Lower leg skin (tissue), 4 donors: ENCODE data around the gene RER1. TPM values are rescaled to one million over a fixed set of nuclear protein-coding genes. Genes with fewer than 3 reads are reported as not detected.
"Not testable (repeated sequence)": the region's sequence is repeated elsewhere in the genome, so short reads cannot be mapped to it uniquely, and the experiment has no call there.

Experiments
- DNase-seq, 2 donors: peaks; one replicate each; pipeline ENCODE4 v3.0.0-alpha.2; 2019; ENCODE audit warnings: low spot score in 2 of 2
- H3K4me3 ChIP-seq: fragments of 200-600 bp; sonication (generic); 2 replicates; pipeline ENCODE4 v1.5.1; 2017; ENCODE audit warnings: mild to moderate bottlenecking, low read depth; ENCODE audit not compliant: poor library complexity, severe bottlenecking
- POLR2A ChIP-seq, 2 donors: fragments of 450-650 bp; IDR thresholded peaks; one replicate each; pipeline ENCODE4 v1.6.1; 2016 to 2017; ENCODE audit warnings: antibody characterized with exemption in 2 of 2, mild to moderate bottlenecking in 1 of 2, moderate library complexity in 1 of 2
- WGBS, 2 donors: methylation state at CpG; one replicate each; pipeline ENCODE4 v1.1.5; 2018; 5-methylcytosine and 5-hydroxymethylcytosine counted together
- intact Hi-C: fragments of 100-400 bp; cut with DNase I; formaldehyde crosslinking; loops from one replicate; pipeline ENCODE4 v1.15.0; 2023; ENCODE audit warnings: low total_unique reads
- total RNA-seq, 4 donors: library from RNA; depleted of rRNA; stranded (reverse); fragments of >200 nt; gene quantifications; one replicate each; pipeline ENCODE4 v1.1.0, GENCODE V29; 2016
- TF ChIP-seq, protein P1 (sequence below), 3 donors: fragments of 450-650 bp; IDR thresholded peaks; one replicate each; pipeline ENCODE4 v1.5.1; 2016; ENCODE audit warnings: antibody characterized with exemption in 3 of 3, mild to moderate bottlenecking in 3 of 3, moderate library complexity in 2 of 3

RER1 gene
- total RNA-seq, 4 donors from 2014 or later = 67.4 to 114 (median 70.7) TPM

DNA sequence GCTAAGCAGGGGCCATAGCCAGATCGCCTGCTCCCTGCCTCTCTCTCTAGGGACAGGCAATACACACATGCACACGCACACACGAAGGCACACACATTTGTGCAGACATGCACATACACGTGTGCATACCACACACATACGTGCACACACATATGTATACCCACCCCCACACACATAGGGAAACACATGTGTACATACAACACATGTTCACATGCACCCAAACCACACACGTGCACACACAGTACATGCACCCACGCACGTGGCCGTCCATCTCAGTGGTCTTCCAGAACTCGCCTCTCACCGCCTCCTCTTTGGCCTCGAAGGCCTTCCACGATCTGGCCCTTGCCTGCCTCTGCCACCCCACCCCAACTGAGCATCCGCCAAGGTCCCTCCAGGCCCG, 46.0 kb downstream of the RER1 start:
- WGBS, 2 donors = 67 to 77% methylated on average over 15 of the region's 15 CpGs
- no peak for TF ChIP-seq POLR2A (IDR thresholded peaks at IDR 0.05)
- TF ChIP-seq, protein P1, sequence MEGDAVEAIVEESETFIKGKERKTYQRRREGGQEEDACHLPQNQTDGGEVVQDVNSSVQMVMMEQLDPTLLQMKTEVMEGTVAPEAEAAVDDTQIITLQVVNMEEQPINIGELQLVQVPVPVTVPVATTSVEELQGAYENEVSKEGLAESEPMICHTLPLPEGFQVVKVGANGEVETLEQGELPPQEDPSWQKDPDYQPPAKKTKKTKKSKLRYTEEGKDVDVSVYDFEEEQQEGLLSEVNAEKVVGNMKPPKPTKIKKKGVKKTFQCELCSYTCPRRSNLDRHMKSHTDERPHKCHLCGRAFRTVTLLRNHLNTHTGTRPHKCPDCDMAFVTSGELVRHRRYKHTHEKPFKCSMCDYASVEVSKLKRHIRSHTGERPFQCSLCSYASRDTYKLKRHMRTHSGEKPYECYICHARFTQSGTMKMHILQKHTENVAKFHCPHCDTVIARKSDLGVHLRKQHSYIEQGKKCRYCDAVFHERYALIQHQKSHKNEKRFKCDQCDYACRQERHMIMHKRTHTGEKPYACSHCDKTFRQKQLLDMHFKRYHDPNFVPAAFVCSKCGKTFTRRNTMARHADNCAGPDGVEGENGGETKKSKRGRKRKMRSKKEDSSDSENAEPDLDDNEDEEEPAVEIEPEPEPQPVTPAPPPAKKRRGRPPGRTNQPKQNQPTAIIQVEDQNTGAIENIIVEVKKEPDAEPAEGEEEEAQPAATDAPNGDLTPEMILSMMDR (IDR thresholded peaks at IDR 0.05) = no peak
- no peak for DNase-seq
- H3K4me3 ChIP-seq = no peak overlapping the region
- intact Hi-C loops = no loop called here

DNA sequence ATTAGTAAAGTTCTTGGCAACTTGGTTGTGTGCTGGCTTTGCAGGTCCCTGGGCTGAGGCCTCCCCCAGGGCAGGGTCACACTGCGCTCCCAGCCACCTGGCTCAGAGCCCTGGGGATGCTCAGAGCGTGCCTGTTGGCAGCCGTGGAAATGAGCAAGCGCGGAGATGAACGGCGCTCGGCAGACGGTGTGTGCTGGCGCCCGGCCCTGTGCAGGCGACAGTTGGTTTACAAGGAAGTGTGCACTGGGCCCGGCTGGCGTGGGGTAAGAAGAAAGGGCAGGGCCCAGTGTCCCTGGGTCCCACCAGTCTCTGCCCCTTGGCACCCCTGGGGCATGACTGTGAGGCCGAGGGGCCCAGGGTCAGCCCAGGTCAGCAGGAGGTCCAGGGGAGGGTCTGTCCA, 46.4 kb downstream of the RER1 start:
- TF ChIP-seq, protein P1 (IDR thresholded peaks at IDR 0.05) = no peak
- TF ChIP-seq POLR2A (IDR thresholded peaks at IDR 0.05) = no peak
- WGBS, 2 donors = 27 to 46% methylated on average over 10 to 14 of the region's 15 CpGs
- no peak for DNase-seq
- no peak overlapping the region for H3K4me3 ChIP-seq
- intact Hi-C loops = no loop called here

DNA sequence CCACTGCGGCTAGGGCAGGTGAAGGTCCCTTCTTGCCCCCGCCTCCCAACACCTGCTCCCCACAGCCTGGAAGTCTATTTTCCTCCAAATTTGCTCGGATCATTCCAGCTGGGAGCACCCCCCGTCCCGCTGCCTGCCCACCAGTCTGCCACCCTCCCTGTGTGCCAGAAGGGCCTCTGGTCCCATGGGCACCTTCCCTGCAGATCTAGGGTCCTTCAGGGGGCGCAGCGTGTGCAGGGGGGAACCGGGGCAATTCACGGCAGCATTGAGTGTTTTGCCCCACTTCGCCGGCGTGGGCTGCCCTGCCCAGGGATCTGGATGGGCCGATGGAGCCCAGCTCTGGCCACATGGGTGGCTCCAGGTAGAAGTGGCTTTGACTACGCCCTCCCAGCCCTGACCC, 47.0 kb downstream of the RER1 start:
- H3K4me3 ChIP-seq = no peak overlapping the region
- intact Hi-C loops = no loop called here
- DNase-seq = no peak
- 87 to 90% methylated on average over 14 of the region's 14 CpGs for WGBS, 2 donors
- TF ChIP-seq, protein P1 (IDR thresholded peaks at IDR 0.05) = no peak
- no peak for TF ChIP-seq POLR2A (IDR thresholded peaks at IDR 0.05)

- intact Hi-C loops = no loop called here
- TF ChIP-seq, protein P1 (IDR thresholded peaks at IDR 0.05) = no peak
- TF ChIP-seq POLR2A (IDR thresholded peaks at IDR 0.05) = no peak
- WGBS, 2 donors = 48 to 70% methylated on average over 14 of the region's 15 CpGs
- no peak overlapping the region for H3K4me3 ChIP-seq
- no peak for DNase-seq
Observed at GRCh38 chr1:2439369-2439768, 47.7 kb downstream of the RER1 start.

- peak in 1 of 2 donors; percentile 90 for DNase-seq
Observed at GRCh38 chr1:2440346-2440745, 48.7 kb downstream of the RER1 start.

GRCh38 chr1:2441746-2442145, 50.1 kb downstream of the RER1 start:
- WGBS, 2 donors = 57 to 60% methylated on average over 1 to 11 of the region's 13 CpGs
- DNase-seq = no peak
- intact Hi-C loops = no loop called here
- TF ChIP-seq POLR2A (IDR thresholded peaks at IDR 0.05) = no peak
- TF ChIP-seq, protein P1 (IDR thresholded peaks at IDR 0.05) = no peak
- no peak overlapping the region for H3K4me3 ChIP-seq

More at GRCh38 chr1:2440346-2440745, 48.7 kb downstream of the RER1 start:
- WGBS, 2 donors = 94 to 95% methylated on average over 20 to 22 of the region's 23 CpGs
- intact Hi-C loops, H3K4me3 ChIP-seq: not testable (repeated sequence)
